ENCODE measurements around the gene RARRES2. TPM values are rescaled to one million over a fixed set of nuclear protein-coding genes. Genes with fewer than 3 reads are reported as not detected.

RARRES2 gene
- polyA plus RNA-seq, 1 donor (not counting 4 experiments of a cell fraction or from before 2014, with no cell fraction given): not detected

DNA sequence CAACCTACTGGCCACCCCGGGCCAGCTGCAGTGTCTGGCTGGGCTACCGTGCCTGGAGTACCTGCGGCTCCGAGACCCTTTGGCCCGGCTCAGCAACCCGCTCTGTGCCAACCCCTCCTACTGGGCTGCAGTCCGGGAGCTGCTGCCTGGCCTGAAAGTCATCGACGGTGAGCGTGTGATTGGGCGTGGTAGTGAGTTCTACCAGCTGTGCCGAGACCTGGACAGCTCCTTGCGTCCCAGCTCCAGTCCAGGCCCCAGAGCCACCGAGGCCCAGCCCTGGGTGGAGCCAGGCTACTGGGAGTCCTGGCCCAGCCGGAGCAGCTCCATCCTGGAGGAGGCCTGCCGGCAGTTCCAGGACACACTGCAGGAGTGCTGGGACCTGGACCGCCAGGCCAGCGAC is 4.2 kb downstream of the RARRES2 start:
- no peaks in the 10 kb centered on the region for H3K4me1 ChIP-seq (ENCODE audit: control insufficient read depth, extremely low read depth, insufficient read depth, low read length)
- no peaks in the 10 kb centered on the region for H3K9me1 ChIP-seq (ENCODE audit: control insufficient read depth, extremely low read depth, insufficient read depth, low read length)
- no peaks in the 10 kb centered on the region for H3K36me3 ChIP-seq (ENCODE audit: control insufficient read depth in 2 of 2, extremely low read depth in 1 of 2, insufficient read depth in 2 of 2, low read length in 2 of 2)
- H4K20me1 ChIP-seq (ENCODE audit: control insufficient read depth, extremely low read depth, insufficient read depth, low read length): no peaks in the 10 kb centered on the region
- peaks cover 29% of the 10 kb centered on the region for H3K27me3 ChIP-seq (ENCODE audit: control insufficient read depth, extremely low read depth, insufficient read depth, low read length)
- no peak overlapping the region for H3K4me2 ChIP-seq (ENCODE audit: control insufficient read depth, extremely low read depth, insufficient read depth, low read depth, low read length)
- H3K9ac ChIP-seq (ENCODE audit: control insufficient read depth, extremely low read depth, insufficient read depth, low read length): no peak overlapping the region
- FAIRE-seq (no peak), DNase-seq (ENCODE audit: low read depth, low spot score) (no peak)
- H3K79me2 ChIP-seq (ENCODE audit: control insufficient read depth, insufficient read depth, low read length): no peaks in the 10 kb centered on the region
- H3K27ac ChIP-seq (ENCODE audit: control insufficient read depth, insufficient read depth, low read length): no peak overlapping the region
- no peak overlapping the region for H2AFZ ChIP-seq (ENCODE audit: control insufficient read depth, low read length)
- TF ChIP-seq CTCF (optimal IDR thresholded peaks at IDR 0.05 in 1 of 3, IDR thresholded peaks at IDR 0.05 in 1 of 3, conservative IDR thresholded peaks at IDR 0.05 in 1 of 3; ENCODE audit: extremely low read depth in 1 of 3, insufficient read depth in 2 of 3, low read length in 3 of 3): no peak
- no peak for TF ChIP-seq EZH2 (IDR thresholded peaks at IDR 0.05; ENCODE audit: low read length)
- H3K9me3 ChIP-seq (ENCODE audit: control insufficient read depth, low read depth, low read length): no peaks in the 10 kb centered on the region
- no peak overlapping the region for H3K4me3 ChIP-seq (ENCODE audit: control insufficient read depth in 2 of 3, extremely low read depth in 1 of 3, insufficient read depth in 2 of 3, low read depth in 1 of 3, low read length in 3 of 3)
- dilution Hi-C loops (cut with MboI; ENCODE audit: extremely low pct_ligation_motif_present, low sequenced_read_pairs): no loop called here

- DNase-seq (ENCODE audit: low read depth, low spot score): no peak
- Histone ChIP-seq H3K9me1 (ENCODE audit: control insufficient read depth, extremely low read depth, insufficient read depth, low read length) (no peaks in the 10 kb centered on the region), H3K79me2 (ENCODE audit: control insufficient read depth, insufficient read depth, low read length) (no peaks in the 10 kb centered on the region), H3K9me3 (ENCODE audit: control insufficient read depth, low read depth, low read length) (no peaks in the 10 kb centered on the region), H3K27ac (ENCODE audit: control insufficient read depth, insufficient read depth, low read length) (no peak overlapping the region), H3K4me3 (ENCODE audit: control insufficient read depth in 2 of 3, extremely low read depth in 1 of 3, insufficient read depth in 2 of 3, low read depth in 1 of 3, low read length in 3 of 3) (no peak overlapping the region), H3K36me3 (ENCODE audit: control insufficient read depth in 2 of 2, extremely low read depth in 1 of 2, insufficient read depth in 2 of 2, low read length in 2 of 2) (no peaks in the 10 kb centered on the region), H3K27me3 (ENCODE audit: control insufficient read depth, extremely low read depth, insufficient read depth, low read length) (peaks cover 25% of the 10 kb centered on the region), H3K4me2 (ENCODE audit: control insufficient read depth, extremely low read depth, insufficient read depth, low read depth, low read length) (no peak overlapping the region), H4K20me1 (ENCODE audit: control insufficient read depth, extremely low read depth, insufficient read depth, low read length) (no peaks in the 10 kb centered on the region), H3K9ac (ENCODE audit: control insufficient read depth, extremely low read depth, insufficient read depth, low read length) (no peak overlapping the region), H2AFZ (ENCODE audit: control insufficient read depth, low read length) (no peak overlapping the region), H3K4me1 (ENCODE audit: control insufficient read depth, extremely low read depth, insufficient read depth, low read length) (no peaks in the 10 kb centered on the region)
- TF ChIP-seq CTCF (optimal IDR thresholded peaks at IDR 0.05 in 1 of 3, IDR thresholded peaks at IDR 0.05 in 1 of 3, conservative IDR thresholded peaks at IDR 0.05 in 1 of 3; ENCODE audit: extremely low read depth in 1 of 3, insufficient read depth in 2 of 3, low read length in 3 of 3) (no peak), EZH2 (IDR thresholded peaks at IDR 0.05; ENCODE audit: low read length) (no peak)
- dilution Hi-C loops (cut with MboI; ENCODE audit: extremely low pct_ligation_motif_present, low sequenced_read_pairs): no loop called here
- FAIRE-seq: no peak
Observed at GRCh38 chr7:150336746-150337145, 4.7 kb downstream of the RARRES2 start.
